Measurements from ENCODE around the gene ELL2.

ELL2 gene

GRCh38 chr5:95993266-95993665 lies 31.6 kb upstream of the ELL2 start:
- DNase-seq (ENCODE audit: low read depth), result no peak
- TF ChIP-seq CTCF (IDR thresholded peaks at IDR 0.05; ENCODE audit: insufficient read depth, low read depth, low read length, missing control alignments), result no peak
- H3K4me3 ChIP-seq (ENCODE audit: low read depth, low read length), result no peak overlapping the region

GRCh38 chr5:95989283-95990048 lies 27.8 kb upstream of the ELL2 start:
- no peak overlapping the region for H3K4me3 ChIP-seq (ENCODE audit: low read depth, low read length)
- no peak for TF ChIP-seq CTCF (IDR thresholded peaks at IDR 0.05; ENCODE audit: insufficient read depth, low read depth, low read length, missing control alignments)
- no peak for DNase-seq (ENCODE audit: low read depth)

GRCh38 chr5:95988877-95989276 lies 27.2 kb upstream of the ELL2 start:
- no peak overlapping the region for H3K4me3 ChIP-seq (ENCODE audit: low read depth, low read length)
- TF ChIP-seq CTCF (IDR thresholded peaks at IDR 0.05; ENCODE audit: insufficient read depth, low read depth, low read length, missing control alignments), result no peak
- DNase-seq (ENCODE audit: low read depth), result no peak

- no peak for TF ChIP-seq CTCF (IDR thresholded peaks at IDR 0.05; ENCODE audit: insufficient read depth, low read depth, low read length, missing control alignments)
- H3K4me3 ChIP-seq (ENCODE audit: low read depth, low read length), result no peak overlapping the region
- DNase-seq (ENCODE audit: low read depth), result no peak
Measured at GRCh38 chr5:95988094-95988493, 26.4 kb upstream of the ELL2 start.

- TF ChIP-seq CTCF (IDR thresholded peaks at IDR 0.05; ENCODE audit: insufficient read depth, low read depth, low read length, missing control alignments), result no peak
- DNase-seq (ENCODE audit: low read depth), result no peak
- no peak overlapping the region for H3K4me3 ChIP-seq (ENCODE audit: low read depth, low read length)
Measured at GRCh38 chr5:95986937-95987520, 25.4 kb upstream of the ELL2 start.

GRCh38 chr5:95986001-95986400 lies 24.4 kb upstream of the ELL2 start:
- no peak overlapping the region for H3K4me3 ChIP-seq (ENCODE audit: low read depth, low read length)
- no peak for TF ChIP-seq CTCF (IDR thresholded peaks at IDR 0.05; ENCODE audit: insufficient read depth, low read depth, low read length, missing control alignments)
- DNase-seq (ENCODE audit: low read depth), result no peak
